GM23338 (cell line): ENCODE results near the gene PHKG2. TPM values are rescaled to one million over a fixed set of nuclear protein-coding genes. Genes with fewer than 3 reads are reported as not detected.

Source experiments
- ATAC-seq: fragments of 200-7000 bp; cut with Tn5 transposase; 3 replicates; pipeline ENCODE4 v1.9.1; 2020
- DNase-seq: peaks from one replicate; pipeline ENCODE4 v3.0.0-alpha.2; 2015; ENCODE audit warnings: low spot score
- H2AFZ ChIP-seq: fragments of 200-600 bp; sonication (generic); 2 replicates; pipeline ENCODE4 v1.8.0; 2016; ENCODE audit warnings: antibody characterized with exemption, mild to moderate bottlenecking, moderate library complexity
- H3F3A ChIP-seq: fragments of 200-600 bp; sonication (generic); replicated peaks from 2 replicates; pipeline ENCODE4 v1.8.0; 2017; ENCODE audit warnings: antibody characterized with exemption, mixed run types, low read depth
- H3K27ac ChIP-seq: fragments of 200-600 bp; sonication (generic); 2 replicates; pipeline ENCODE4 v1.6.1; 2016; ENCODE audit warnings: low read depth
- H3K27me3 ChIP-seq: fragments of 200-600 bp; sonication (generic); 2 replicates; pipeline ENCODE4 v1.8.0; 2016; ENCODE audit warnings: mild to moderate bottlenecking, mixed run types, moderate library complexity; ENCODE audit not compliant: insufficient read depth
- H3K36me3 ChIP-seq: fragments of 200-600 bp; sonication (generic); 2 replicates; pipeline ENCODE4 v1.8.0; 2016; ENCODE audit warnings: mild to moderate bottlenecking; ENCODE audit not compliant: insufficient read depth
- H3K4me1 ChIP-seq: fragments of 200-600 bp; sonication (generic); 2 replicates; pipeline ENCODE4 v1.8.0; 2016; ENCODE audit warnings: mild to moderate bottlenecking, moderate library complexity; ENCODE audit not compliant: insufficient read depth
- H3K4me2 ChIP-seq: fragments of 200-600 bp; sonication (generic); 2 replicates; pipeline ENCODE4 v1.7.1; 2017; ENCODE audit warnings: mixed run types
- H3K4me3 ChIP-seq: fragments of 200-600 bp; sonication (generic); 2 replicates; pipeline ENCODE4 v1.6.1; 2016; ENCODE audit warnings: mixed run types
- H3K79me2 ChIP-seq: fragments of 200-600 bp; sonication (generic); replicated peaks from 2 replicates; pipeline ENCODE4 v1.8.0; 2017; ENCODE audit warnings: mild to moderate bottlenecking; ENCODE audit not compliant: insufficient read depth
- H3K9me2 ChIP-seq: fragments of 200-600 bp; sonication (generic); 2 replicates; pipeline ENCODE4 v1.8.0; 2017; ENCODE audit not compliant: insufficient read depth
- H4K20me1 ChIP-seq: fragments of 200-600 bp; sonication (generic); replicated peaks from 2 replicates; pipeline ENCODE4 v1.8.0; 2017; ENCODE audit warnings: mild to moderate bottlenecking; ENCODE audit not compliant: insufficient read depth
- H3K27ac Mint-ChIP-seq: 2 replicates; pipeline ENCODE4 v1.8.0; 2020; ENCODE audit warnings: inconsistent platforms, mild to moderate bottlenecking, moderate library complexity, mixed read lengths
- H3K27me3 Mint-ChIP-seq: 3 replicates; pipeline ENCODE4 v1.8.0; 2022; ENCODE audit warnings: low read depth, mild to moderate bottlenecking, moderate library complexity, mixed read lengths, inconsistent platforms; ENCODE audit not compliant: insufficient read depth, poor library complexity
- H3K36me3 Mint-ChIP-seq: 3 replicates; pipeline ENCODE4 v1.8.0; 2021; ENCODE audit warnings: low read depth, mild to moderate bottlenecking, inconsistent platforms, moderate library complexity, mixed read lengths
- H3K4me1 Mint-ChIP-seq: 3 replicates; pipeline ENCODE4 v1.8.0; 2020; ENCODE audit warnings: mild to moderate bottlenecking, inconsistent platforms, mixed read lengths
- H3K4me3 Mint-ChIP-seq: 3 replicates; pipeline ENCODE4 v1.8.0; 2021; ENCODE audit warnings: moderate library complexity, mild to moderate bottlenecking, inconsistent platforms, mixed read lengths
- H3K9me3 Mint-ChIP-seq: 3 replicates; pipeline ENCODE4 v1.8.0; 2020; ENCODE audit warnings: moderate library complexity, mild to moderate bottlenecking, inconsistent platforms, mixed read lengths
- CREB1 ChIP-seq: fragments of 250-450 bp; sonication (Bioruptor Pico); IDR thresholded peaks from 2 replicates; pipeline ENCODE4 v1.5.0; 2020; ENCODE audit warnings: low read depth, mild to moderate bottlenecking, moderate library complexity
- CTCF ChIP-seq, 2 experiments: fragments of 200-600 bp in 1 of 2; sonication (generic) in 1 of 2; conservative IDR thresholded peaks; 2 replicates each; pipeline versions ENCODE4 v1.5.1 to v1.6.1; 2016 to 2017; ENCODE audit warnings: antibody characterized with exemption in 2 of 2, low read depth in 2 of 2, mild to moderate bottlenecking in 2 of 2, moderate library complexity in 1 of 2
- ETS1 ChIP-seq: IDR thresholded peaks from 2 replicates; pipeline ENCODE4 v1.6.1; 2016; ENCODE audit warnings: antibody characterized with exemption
- JUNB ChIP-seq: IDR thresholded peaks from one replicate; pipeline ENCODE4 v1.6.1; 2016; ENCODE audit warnings: antibody characterized with exemption; ENCODE audit not compliant: unreplicated experiment
- NANOG ChIP-seq: IDR thresholded peaks from 2 replicates; pipeline ENCODE4 v1.6.1; 2016; ENCODE audit warnings: antibody characterized with exemption, borderline replicate concordance
- POLR2AphosphoS5 ChIP-seq: IDR thresholded peaks from 2 replicates; pipeline ENCODE4 v1.6.1; 2016; ENCODE audit warnings: antibody characterized with exemption, low read depth
- REST ChIP-seq: IDR thresholded peaks from one replicate; pipeline ENCODE4 v1.6.1; 2018; ENCODE audit warnings: antibody characterized with exemption; ENCODE audit not compliant: unreplicated experiment
- STAT1 ChIP-seq: IDR thresholded peaks from one replicate; pipeline ENCODE4 v1.6.1; 2016; ENCODE audit warnings: antibody characterized with exemption; ENCODE audit not compliant: unreplicated experiment
- ZNF114 ChIP-seq: fragments of 250-450 bp; sonication (Bioruptor Pico); IDR thresholded peaks from 2 replicates; pipeline ENCODE4 v1.5.0; 2020; ENCODE audit warnings: mild to moderate bottlenecking, moderate library complexity
- polyA plus RNA-seq: library from polyadenylated mRNA; unstranded; fragments of >200 nt; fragmentation: Nextera tagmentation; extraction: Ambion mirVana; gene quantifications from 2 replicates; pipeline ENCODE4 v1.2.1, GENCODE V29; 2016
- total RNA-seq: library from RNA; depleted of rRNA; stranded (reverse); fragments of >200 nt; shearing (Covaris generic); gene quantifications from 2 replicates; pipeline ENCODE4 v1.2.3, GENCODE V29; 2014

Gene PHKG2
- total and polyA plus RNA-seq, 2 experiments from 2014 or later = 26.9 to 27.0 TPM

- no peak within 1 kb of the TSS for H2AFZ ChIP-seq
- Mint-ChIP-seq H3K27me3 (peaks cover 45% of the 10 kb centered on the region), H3K36me3 (peaks cover 44% of the 10 kb centered on the region), H3K9me3 (no peaks in the 10 kb centered on the region; the same call in 1 of the 3 replicates), H3K27ac (peak within 1 kb of the TSS; percentile 100), H3K4me3 (peak within 1 kb of the TSS; percentile 97), H3K4me1 (peaks cover 19% of the 10 kb centered on the region)
- TF ChIP-seq POLR2AphosphoS5 (peak; percentile 66), CREB1 (peak; percentile 51), ETS1 (0 out of 2 replicates have a peak, but pooled peaks have one; percentile 7), ZNF114 (CRISPR knock-in tag) (no peak)
- peaks cover 38% of the 10 kb centered on the region for H3K27me3 ChIP-seq
- peaks cover 40% of the 10 kb centered on the region for H4K20me1 ChIP-seq
- H3K4me2 ChIP-seq = peak within 1 kb of the TSS; percentile 78
- peaks cover 32% of the 10 kb centered on the region for H3K79me2 ChIP-seq
- H3K9me2 ChIP-seq = no peaks in the 10 kb centered on the region
- H3K27ac ChIP-seq = peak within 1 kb of the TSS; percentile 100
- peaks cover 19% of the 10 kb centered on the region for H3F3A ChIP-seq
- peak; percentile 87 for DNase-seq
- H3K36me3 ChIP-seq = peaks cover 37% of the 10 kb centered on the region
- peak within 1 kb of the TSS; percentile 98 for H3K4me3 ChIP-seq
- H3K4me1 ChIP-seq = peaks cover 14% of the 10 kb centered on the region
- peak; percentile 44 for ATAC-seq
These were observed 49.2 kb upstream of the PHKG2 start, which contains the start of gene SRCAP for GRCh38 chr16:30698816-30699614. TSS of gene SRCAP (plus strand) at chr16:30699171. CDS start at chr16:30700825, 1,654 bp downstream.

- H3K27me3 Mint-ChIP-seq = peaks cover 40% of the 10 kb centered on the region
- H3K4me1 ChIP-seq = peaks cover 14% of the 10 kb centered on the region
- H3K36me3 Mint-ChIP-seq = peaks cover 50% of the 10 kb centered on the region
- H3K27ac ChIP-seq = peak overlapping the region; percentile 100
- peaks cover 31% of the 10 kb centered on the region for H3K27me3 ChIP-seq
- H3K79me2 ChIP-seq = peaks cover 32% of the 10 kb centered on the region
- ATAC-seq (no peak), DNase-seq (no peak)
- peak overlapping the region; percentile 98 for H3K27ac Mint-ChIP-seq
- H3K9me3 Mint-ChIP-seq = no peaks in the 10 kb centered on the region; the same call in 1 of the 3 replicates
- H3K4me1 Mint-ChIP-seq = peaks cover 19% of the 10 kb centered on the region
- peaks cover 35% of the 10 kb centered on the region for H4K20me1 ChIP-seq
- H3K4me2 ChIP-seq = peak overlapping the region; percentile 78
- no peak overlapping the region for H2AFZ ChIP-seq
- H3K9me2 ChIP-seq = no peaks in the 10 kb centered on the region
- peak overlapping the region; percentile 98 for H3K4me3 ChIP-seq
- H3K36me3 ChIP-seq = peaks cover 44% of the 10 kb centered on the region
- peaks cover 21% of the 10 kb centered on the region for H3F3A ChIP-seq
- peak overlapping the region; percentile 97 for H3K4me3 Mint-ChIP-seq
- TF ChIP-seq ZNF114 (CRISPR knock-in tag) = no peak
- TF ChIP-seq POLR2AphosphoS5 = no peak
- TF ChIP-seq NANOG = no peak
- no peak for TF ChIP-seq CTCF (conservative IDR thresholded peaks at IDR 0.05; ENCODE audit: low read depth in 2 of 2)
- no peak for TF ChIP-seq JUNB
- no peak for TF ChIP-seq STAT1
- no peak for TF ChIP-seq ETS1
- TF ChIP-seq REST = no peak
- no peak for TF ChIP-seq CREB1
These were observed 48.6 kb upstream of the PHKG2 start for GRCh38 chr16:30699615-30700099.
